SK-N-MC (cell line): Measurements from ENCODE around the gene EGFR.

Source experiments
- DNase-seq: peaks from one replicate; pipeline ENCODE4 v3.0.0-alpha.2; 2011; ENCODE audit warnings: low read depth, low spot score
- H3K27ac ChIP-seq: fragments of 200-600 bp; sonication (generic); 2 replicates; pipeline ENCODE4 v1.5.1; 2016; ENCODE audit warnings: mixed run types
- H3K36me3 ChIP-seq: fragments of 200-600 bp; sonication (generic); 2 replicates; pipeline ENCODE4 v1.6.1; 2017; ENCODE audit warnings: antibody characterized with exemption, low read length, mixed read lengths; ENCODE audit not compliant: insufficient read depth
- H3K4me3 ChIP-seq: fragments of 200-600 bp; sonication (generic); 2 replicates; pipeline ENCODE4 v1.5.1; 2016
- H3K9ac ChIP-seq: fragments of 200-600 bp; sonication (generic); 2 replicates; pipeline ENCODE4 v1.8.0; 2017; ENCODE audit warnings: mixed run types, mixed read lengths; ENCODE audit not compliant: insufficient read length
- H3K9me3 ChIP-seq: fragments of 200-600 bp; sonication (generic); 2 replicates; pipeline ENCODE4 v1.6.1; 2017; ENCODE audit warnings: low read depth, mild to moderate bottlenecking, antibody characterized with exemption, low read length, moderate library complexity, mixed read lengths
- EZH2 ChIP-seq: fragments of 200-600 bp; sonication (generic); IDR thresholded peaks from one replicate; pipeline ENCODE4 v1.6.1; 2017; ENCODE audit warnings: antibody characterized with exemption
- FOXP2 ChIP-seq: optimal IDR thresholded peaks from 2 replicates; pipeline ENCODE3; 2011; ENCODE audit warnings: mild to moderate bottlenecking, moderate library complexity; ENCODE audit not compliant: insufficient read depth; ENCODE audit errors: extremely low read length, control extremely low read depth
- POLR2AphosphoS5 ChIP-seq: IDR thresholded peaks from 2 replicates; pipeline ENCODE4 v1.6.1; 2012; ENCODE audit warnings: mild to moderate bottlenecking, low read depth, low read length, borderline replicate concordance

Gene EGFR

DNA sequence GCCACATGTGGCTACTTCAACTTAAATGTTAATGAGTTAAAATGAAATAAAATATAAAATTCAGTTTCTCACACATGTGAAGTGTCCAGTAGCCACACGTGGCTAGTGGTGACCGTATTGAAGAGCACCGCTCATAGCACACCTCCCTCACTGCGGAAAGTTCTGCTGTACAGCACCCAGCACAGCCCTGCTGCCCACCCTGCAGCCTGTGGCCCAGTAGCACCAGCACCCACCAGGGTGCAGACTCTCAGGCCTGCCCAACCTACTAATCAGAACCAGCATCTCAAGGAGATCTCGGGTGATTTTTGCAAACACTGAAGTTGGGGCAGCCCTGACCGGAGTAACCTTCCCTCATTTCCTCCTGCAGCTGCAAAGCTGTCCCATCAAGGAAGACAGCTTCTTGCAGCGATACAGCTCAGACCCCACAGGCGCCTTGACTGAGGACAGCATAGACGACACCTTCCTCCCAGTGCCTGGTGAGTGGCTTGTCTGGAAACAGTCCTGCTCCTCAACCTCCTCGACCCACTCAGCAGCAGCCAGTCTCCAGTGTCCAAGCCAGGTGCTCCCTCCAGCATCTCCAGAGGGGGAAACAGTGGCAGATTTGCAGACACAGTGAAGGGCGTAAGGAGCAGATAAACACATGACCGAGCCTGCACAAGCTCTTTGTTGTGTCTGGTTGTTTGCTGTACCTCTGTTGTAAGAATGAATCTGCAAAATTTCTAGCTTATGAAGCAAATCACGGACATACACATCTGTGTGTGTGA, 183.5 kb downstream of the EGFR start:
- Histone ChIP-seq H3K36me3 (no peaks in the 10 kb centered on the region), H3K9me3 (no peaks in the 10 kb centered on the region), H3K27ac (no peak overlapping the region), H3K9ac (no peak overlapping the region), H3K4me3 (no peak overlapping the region)
- no peak for TF ChIP-seq EZH2
- TF ChIP-seq FOXP2: no peak
- TF ChIP-seq POLR2AphosphoS5: no peak
- DNase-seq: no peak

DNA sequence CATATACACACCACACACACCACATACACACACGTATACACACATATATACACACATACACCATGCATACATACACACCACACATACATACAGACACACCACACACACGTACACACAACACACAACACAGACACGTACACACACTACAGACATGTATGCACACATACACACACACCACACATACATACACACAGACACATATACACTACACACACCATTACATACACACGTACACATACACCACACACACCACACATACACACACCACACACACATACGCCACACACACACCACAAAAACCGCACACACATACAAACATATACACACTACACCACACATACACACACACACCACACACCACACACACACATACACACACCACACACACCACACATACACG, 184.5 kb downstream of the EGFR start:
- DNase-seq: no peak
- no peaks in the 10 kb centered on the region for H3K36me3 ChIP-seq
- no peak overlapping the region for H3K9ac ChIP-seq
- no peak overlapping the region for H3K4me3 ChIP-seq
- no peaks in the 10 kb centered on the region for H3K9me3 ChIP-seq
- H3K27ac ChIP-seq: no peak overlapping the region
- TF ChIP-seq FOXP2: no peak
- no peak for TF ChIP-seq EZH2
- TF ChIP-seq POLR2AphosphoS5: no peak

DNA sequence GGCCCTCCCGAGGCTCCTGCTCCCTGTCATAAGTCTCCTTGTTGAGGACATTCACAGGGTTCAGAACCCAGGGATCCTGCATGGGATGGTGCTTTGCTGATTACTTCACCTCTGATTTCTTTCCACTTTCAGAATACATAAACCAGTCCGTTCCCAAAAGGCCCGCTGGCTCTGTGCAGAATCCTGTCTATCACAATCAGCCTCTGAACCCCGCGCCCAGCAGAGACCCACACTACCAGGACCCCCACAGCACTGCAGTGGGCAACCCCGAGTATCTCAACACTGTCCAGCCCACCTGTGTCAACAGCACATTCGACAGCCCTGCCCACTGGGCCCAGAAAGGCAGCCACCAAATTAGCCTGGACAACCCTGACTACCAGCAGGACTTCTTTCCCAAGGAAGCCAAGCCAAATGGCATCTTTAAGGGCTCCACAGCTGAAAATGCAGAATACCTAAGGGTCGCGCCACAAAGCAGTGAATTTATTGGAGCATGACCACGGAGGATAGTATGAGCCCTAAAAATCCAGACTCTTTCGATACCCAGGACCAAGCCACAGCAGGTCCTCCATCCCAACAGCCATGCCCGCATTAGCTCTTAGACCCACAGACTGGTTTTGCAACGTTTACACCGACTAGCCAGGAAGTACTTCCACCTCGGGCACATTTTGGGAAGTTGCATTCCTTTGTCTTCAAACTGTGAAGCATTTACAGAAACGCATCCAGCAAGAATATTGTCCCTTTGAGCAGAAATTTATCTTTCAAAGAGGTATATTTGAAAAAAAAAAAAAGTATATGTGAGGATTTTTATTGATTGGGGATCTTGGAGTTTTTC, 186.5 kb downstream of the EGFR start:
- Histone ChIP-seq H3K27ac (no peak overlapping the region), H3K36me3 (no peaks in the 10 kb centered on the region), H3K4me3 (no peak overlapping the region), H3K9ac (no peak overlapping the region), H3K9me3 (no peaks in the 10 kb centered on the region)
- no peak for TF ChIP-seq FOXP2
- TF ChIP-seq EZH2: no peak
- TF ChIP-seq POLR2AphosphoS5: no peak
- no peak for DNase-seq

DNA sequence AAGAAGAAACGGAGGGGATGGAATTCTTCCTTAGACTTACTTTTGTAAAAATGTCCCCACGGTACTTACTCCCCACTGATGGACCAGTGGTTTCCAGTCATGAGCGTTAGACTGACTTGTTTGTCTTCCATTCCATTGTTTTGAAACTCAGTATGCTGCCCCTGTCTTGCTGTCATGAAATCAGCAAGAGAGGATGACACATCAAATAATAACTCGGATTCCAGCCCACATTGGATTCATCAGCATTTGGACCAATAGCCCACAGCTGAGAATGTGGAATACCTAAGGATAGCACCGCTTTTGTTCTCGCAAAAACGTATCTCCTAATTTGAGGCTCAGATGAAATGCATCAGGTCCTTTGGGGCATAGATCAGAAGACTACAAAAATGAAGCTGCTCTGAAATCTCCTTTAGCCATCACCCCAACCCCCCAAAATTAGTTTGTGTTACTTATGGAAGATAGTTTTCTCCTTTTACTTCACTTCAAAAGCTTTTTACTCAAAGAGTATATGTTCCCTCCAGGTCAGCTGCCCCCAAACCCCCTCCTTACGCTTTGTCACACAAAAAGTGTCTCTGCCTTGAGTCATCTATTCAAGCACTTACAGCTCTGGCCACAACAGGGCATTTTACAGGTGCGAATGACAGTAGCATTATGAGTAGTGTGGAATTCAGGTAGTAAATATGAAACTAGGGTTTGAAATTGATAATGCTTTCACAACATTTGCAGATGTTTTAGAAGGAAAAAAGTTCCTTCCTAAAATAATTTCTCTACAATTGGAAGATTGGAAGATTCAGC, 187.6 kb downstream of the EGFR start:
- TF ChIP-seq EZH2: no peak
- TF ChIP-seq FOXP2: no peak
- TF ChIP-seq POLR2AphosphoS5: no peak
- no peak overlapping the region for H3K9ac ChIP-seq
- H3K4me3 ChIP-seq: no peak overlapping the region
- no peaks in the 10 kb centered on the region for H3K36me3 ChIP-seq
- H3K27ac ChIP-seq: no peak overlapping the region
- H3K9me3 ChIP-seq: no peaks in the 10 kb centered on the region
- DNase-seq: no peak

DNA sequence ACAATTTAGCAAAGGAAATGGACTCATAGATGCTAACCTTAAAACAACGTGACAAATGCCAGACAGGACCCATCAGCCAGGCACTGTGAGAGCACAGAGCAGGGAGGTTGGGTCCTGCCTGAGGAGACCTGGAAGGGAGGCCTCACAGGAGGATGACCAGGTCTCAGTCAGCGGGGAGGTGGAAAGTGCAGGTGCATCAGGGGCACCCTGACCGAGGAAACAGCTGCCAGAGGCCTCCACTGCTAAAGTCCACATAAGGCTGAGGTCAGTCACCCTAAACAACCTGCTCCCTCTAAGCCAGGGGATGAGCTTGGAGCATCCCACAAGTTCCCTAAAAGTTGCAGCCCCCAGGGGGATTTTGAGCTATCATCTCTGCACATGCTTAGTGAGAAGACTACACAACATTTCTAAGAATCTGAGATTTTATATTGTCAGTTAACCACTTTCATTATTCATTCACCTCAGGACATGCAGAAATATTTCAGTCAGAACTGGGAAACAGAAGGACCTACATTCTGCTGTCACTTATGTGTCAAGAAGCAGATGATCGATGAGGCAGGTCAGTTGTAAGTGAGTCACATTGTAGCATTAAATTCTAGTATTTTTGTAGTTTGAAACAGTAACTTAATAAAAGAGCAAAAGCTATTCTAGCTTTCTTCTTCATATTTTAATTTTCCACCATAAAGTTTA, 188.8 kb downstream of the EGFR start:
- H3K36me3 ChIP-seq: no peaks in the 10 kb centered on the region
- H3K27ac ChIP-seq: no peak overlapping the region
- no peaks in the 10 kb centered on the region for H3K9me3 ChIP-seq
- no peak overlapping the region for H3K9ac ChIP-seq
- no peak for TF ChIP-seq POLR2AphosphoS5
- no peak for TF ChIP-seq EZH2
- no peak for TF ChIP-seq FOXP2
- H3K4me3 ChIP-seq: no peak overlapping the region
- no peak for DNase-seq

DNA sequence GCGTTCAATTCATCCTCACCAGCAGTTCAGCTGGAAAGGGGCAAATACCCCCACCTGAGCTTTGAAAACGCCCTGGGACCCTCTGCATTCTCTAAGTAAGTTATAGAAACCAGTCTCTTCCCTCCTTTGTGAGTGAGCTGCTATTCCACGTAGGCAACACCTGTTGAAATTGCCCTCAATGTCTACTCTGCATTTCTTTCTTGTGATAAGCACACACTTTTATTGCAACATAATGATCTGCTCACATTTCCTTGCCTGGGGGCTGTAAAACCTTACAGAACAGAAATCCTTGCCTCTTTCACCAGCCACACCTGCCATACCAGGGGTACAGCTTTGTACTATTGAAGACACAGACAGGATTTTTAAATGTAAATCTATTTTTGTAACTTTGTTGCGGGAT, 190.5 kb downstream of the EGFR start:
- Histone ChIP-seq H3K36me3 (no peaks in the 10 kb centered on the region), H3K27ac (no peak overlapping the region), H3K4me3 (no peak overlapping the region), H3K9me3 (no peaks in the 10 kb centered on the region), H3K9ac (no peak overlapping the region)
- no peak for TF ChIP-seq EZH2
- TF ChIP-seq POLR2AphosphoS5: no peak
- no peak for TF ChIP-seq FOXP2
- no peak for DNase-seq

DNA sequence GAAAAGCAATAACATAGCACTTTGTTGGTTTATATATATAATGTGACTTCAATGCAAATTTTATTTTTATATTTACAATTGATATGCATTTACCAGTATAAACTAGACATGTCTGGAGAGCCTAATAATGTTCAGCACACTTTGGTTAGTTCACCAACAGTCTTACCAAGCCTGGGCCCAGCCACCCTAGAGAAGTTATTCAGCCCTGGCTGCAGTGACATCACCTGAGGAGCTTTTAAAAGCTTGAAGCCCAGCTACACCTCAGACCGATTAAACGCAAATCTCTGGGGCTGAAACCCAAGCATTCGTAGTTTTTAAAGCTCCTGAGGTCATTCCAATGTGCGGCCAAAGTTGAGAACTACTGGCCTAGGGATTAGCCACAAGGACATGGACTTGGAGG, 191.4 kb downstream of the EGFR start:
- DNase-seq: no peak
- no peak for TF ChIP-seq POLR2AphosphoS5
- TF ChIP-seq FOXP2: no peak
- TF ChIP-seq EZH2: no peak
- no peaks in the 10 kb centered on the region for H3K36me3 ChIP-seq

More for the DNA sequence above, 191.4 kb downstream of the EGFR start:
- Histone ChIP-seq H3K4me3 (no peak overlapping the region), H3K9ac (no peak overlapping the region), H3K9me3 (no peaks in the 10 kb centered on the region), H3K27ac (no peak overlapping the region)
